Natural killer cell (primary cell): ENCODE results near the gene MCF2L. TPM values are rescaled to one million over a fixed set of nuclear protein-coding genes. Genes with fewer than 3 reads are reported as not detected.

ENCODE experiments used
- ATAC-seq, 3 donors: fragments of 150-1000 bp in 2 of 3; fragments of 200-7000 bp in 1 of 3; cut with Tn5 transposase; 1 replicate in 1 of 3; 2 replicates in 2 of 3; pipeline ENCODE4 v1.10.0; 2021; ENCODE audit warnings: mild to moderate bottlenecking in 2 of 3, moderate library complexity in 2 of 3
- DNase-seq, 2 donors: peaks; one replicate each; pipeline versions ENCODE4 v3.0.0 to v3.0.0-alpha.2; 2013 to 2021; ENCODE audit warnings: mixed read lengths in 1 of 2
- H3K27ac ChIP-seq: one replicate; pipeline ENCODE4 v1.5.1; 2013; ENCODE audit warnings: mild to moderate bottlenecking, low read length
- H3K27me3 ChIP-seq: one replicate; pipeline ENCODE4 v1.6.1; 2013; ENCODE audit warnings: low read length; ENCODE audit not compliant: control insufficient read depth, insufficient read depth
- H3K36me3 ChIP-seq: one replicate; pipeline ENCODE4 v1.6.1; 2013; ENCODE audit warnings: low read length; ENCODE audit not compliant: control insufficient read depth, insufficient read depth
- H3K4me1 ChIP-seq: one replicate; pipeline ENCODE4 v1.6.1; 2013; ENCODE audit warnings: low read length; ENCODE audit not compliant: control insufficient read depth, insufficient read depth
- H3K4me3 ChIP-seq: one replicate; pipeline ENCODE4 v1.5.1; 2013; ENCODE audit warnings: low read length
- H3K9me3 ChIP-seq: one replicate; pipeline ENCODE4 v1.6.1; 2013; ENCODE audit warnings: low read length; ENCODE audit not compliant: control insufficient read depth, insufficient read depth
- H3K27ac Mint-ChIP-seq, 2 donors: one replicate each; pipeline ENCODE4 v1.8.0; 2022; ENCODE audit warnings: mild to moderate bottlenecking in 2 of 2, mixed read lengths in 2 of 2, moderate library complexity in 1 of 2
- H3K27me3 Mint-ChIP-seq, 2 donors: one replicate each; pipeline ENCODE4 v1.8.0; 2022; ENCODE audit warnings: low read depth in 2 of 2, mixed read lengths in 2 of 2
- H3K36me3 Mint-ChIP-seq: one replicate; pipeline ENCODE4 v1.8.0; 2022; ENCODE audit warnings: mixed read lengths
- H3K4me1 Mint-ChIP-seq, 2 donors: one replicate each; pipeline ENCODE4 v1.8.0; 2022; ENCODE audit warnings: mixed read lengths in 2 of 2
- H3K4me3 Mint-ChIP-seq: one replicate; pipeline ENCODE4 v1.8.0; 2022; ENCODE audit warnings: mild to moderate bottlenecking, moderate library complexity, mixed read lengths
- H3K9me3 Mint-ChIP-seq, 2 donors: one replicate each; pipeline ENCODE4 v1.8.0; 2022; ENCODE audit warnings: mixed read lengths in 2 of 2
- WGBS: methylation state at CpG from one replicate; pipeline ENCODE4 v1.1.7; 2013; ENCODE audit warnings: missing lambda C conversion rate; ENCODE audit not compliant: insufficient coverage; 5-methylcytosine and 5-hydroxymethylcytosine counted together
- intact Hi-C: fragments of 100-400 bp; cut with micrococcal nuclease; formaldehyde crosslinking; loops from one replicate; pipeline ENCODE4 v1.14.2; 2022
- total RNA-seq, 4 donors: library from RNA; stranded (reverse); fragments of 120-200 nt in 1 of 4; gene quantifications; one replicate each; pipeline versions ENCODE4 v1.2.3 to v1.2.4, GENCODE V29; 2013 to 2022
- TF ChIP-seq, protein P1 (sequence below): fragments of 200-600 bp; IDR thresholded peaks from one replicate; pipeline ENCODE4 v1.8.0; 2022; ENCODE audit warnings: antibody characterized with exemption

The MCF2L gene
- total RNA-seq, 3 donors from 2014 or later (not counting 1 experiment from before 2014, with no cell fraction given): 1.7 to 3.0 (median 3.0) TPM

DNA sequence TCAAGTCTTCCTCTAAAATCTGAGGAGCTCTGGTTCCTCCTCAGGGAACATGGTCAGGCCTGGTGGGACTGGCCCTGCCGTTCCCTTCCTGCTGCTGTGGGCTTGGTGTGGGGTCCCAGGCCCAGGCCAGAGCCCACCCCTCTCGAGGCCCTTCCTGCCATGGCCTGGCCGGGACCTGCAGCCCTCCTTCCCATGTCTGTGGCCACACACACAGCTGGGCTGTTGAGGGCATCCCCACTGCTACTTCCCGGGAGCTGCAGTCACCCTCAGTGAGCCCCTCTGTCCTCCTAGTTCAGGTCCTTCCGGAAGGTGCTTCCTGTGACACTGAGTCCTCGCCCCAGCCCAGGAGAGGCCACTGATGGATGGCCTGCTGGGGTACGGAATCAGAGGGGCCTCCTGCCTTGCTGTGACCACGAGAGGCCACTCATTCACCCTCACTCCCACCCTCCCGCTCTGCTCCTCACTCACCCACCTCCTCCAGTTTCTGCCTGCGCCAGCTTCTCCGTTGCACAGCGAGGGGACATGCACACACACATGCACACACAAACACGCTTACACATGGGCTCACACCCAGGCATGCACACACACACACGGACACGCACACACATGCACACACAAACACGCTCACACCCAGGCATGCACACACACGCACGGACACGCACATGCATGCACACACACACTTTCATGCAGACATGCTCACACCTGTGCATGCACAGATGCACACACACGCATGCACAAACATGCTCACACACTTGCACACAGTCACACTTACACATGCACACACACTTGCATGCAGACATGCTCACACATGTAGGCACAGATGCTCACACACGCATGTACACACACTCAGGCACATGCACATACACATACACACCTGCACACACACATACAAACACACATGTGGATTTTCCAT is 7.3 kb upstream of the MCF2L start:
- Mint-ChIP-seq H3K4me1 (peaks cover 0 to 10% of the 10 kb centered on the region in 2 donors), H3K36me3 (no peaks in the 10 kb centered on the region), H3K4me3 (no peak overlapping the region), H3K9me3 (no peaks in the 10 kb centered on the region), H3K27me3 (peaks cover 0 to 3% of the 10 kb centered on the region in 2 donors), H3K27ac (no peak overlapping the region)
- TF ChIP-seq, protein P1, sequence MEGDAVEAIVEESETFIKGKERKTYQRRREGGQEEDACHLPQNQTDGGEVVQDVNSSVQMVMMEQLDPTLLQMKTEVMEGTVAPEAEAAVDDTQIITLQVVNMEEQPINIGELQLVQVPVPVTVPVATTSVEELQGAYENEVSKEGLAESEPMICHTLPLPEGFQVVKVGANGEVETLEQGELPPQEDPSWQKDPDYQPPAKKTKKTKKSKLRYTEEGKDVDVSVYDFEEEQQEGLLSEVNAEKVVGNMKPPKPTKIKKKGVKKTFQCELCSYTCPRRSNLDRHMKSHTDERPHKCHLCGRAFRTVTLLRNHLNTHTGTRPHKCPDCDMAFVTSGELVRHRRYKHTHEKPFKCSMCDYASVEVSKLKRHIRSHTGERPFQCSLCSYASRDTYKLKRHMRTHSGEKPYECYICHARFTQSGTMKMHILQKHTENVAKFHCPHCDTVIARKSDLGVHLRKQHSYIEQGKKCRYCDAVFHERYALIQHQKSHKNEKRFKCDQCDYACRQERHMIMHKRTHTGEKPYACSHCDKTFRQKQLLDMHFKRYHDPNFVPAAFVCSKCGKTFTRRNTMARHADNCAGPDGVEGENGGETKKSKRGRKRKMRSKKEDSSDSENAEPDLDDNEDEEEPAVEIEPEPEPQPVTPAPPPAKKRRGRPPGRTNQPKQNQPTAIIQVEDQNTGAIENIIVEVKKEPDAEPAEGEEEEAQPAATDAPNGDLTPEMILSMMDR: no peak
- DNase-seq (no peak), ATAC-seq (no peak)
- Histone ChIP-seq H3K27me3 (no peaks in the 10 kb centered on the region), H3K4me1 (no peaks in the 10 kb centered on the region), H3K27ac (no peak overlapping the region), H3K9me3 (no peaks in the 10 kb centered on the region), H3K4me3 (no peak overlapping the region), H3K36me3 (no peaks in the 10 kb centered on the region)
- WGBS: 86% methylated on average over 21 of the region's 21 CpGs
- intact Hi-C loops: no loop called here

DNA sequence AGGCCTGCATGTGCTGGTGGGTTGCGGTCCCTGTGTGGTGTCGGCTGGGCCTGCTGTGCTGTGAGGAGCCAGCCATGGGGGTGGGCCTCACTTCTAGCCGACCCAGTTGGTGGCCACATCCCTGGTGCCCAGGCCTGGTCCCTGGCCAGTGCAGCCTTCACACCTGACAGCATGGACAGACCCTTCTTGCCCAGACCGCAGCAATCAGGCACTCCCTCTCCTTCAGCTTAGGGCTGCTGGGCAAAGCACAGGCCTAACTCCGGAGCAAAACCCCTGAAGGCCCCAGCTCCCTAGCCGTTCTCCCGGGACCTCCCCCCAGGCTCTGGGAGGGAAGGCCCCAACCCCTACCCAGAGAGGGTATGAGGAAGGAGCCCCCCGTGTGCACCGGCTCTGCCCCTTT is 6.6 kb upstream of the MCF2L start:
- no peak overlapping the region for H3K27ac ChIP-seq
- TF ChIP-seq, protein P1: no peak
- H3K36me3 ChIP-seq: no peaks in the 10 kb centered on the region
- ATAC-seq (no peak), DNase-seq (no peak)
- intact Hi-C loops: no loop called here
- no peaks in the 10 kb centered on the region for H3K9me3 ChIP-seq
- no peaks in the 10 kb centered on the region for H3K9me3 Mint-ChIP-seq
- no peak overlapping the region for H3K4me3 ChIP-seq
- no peaks in the 10 kb centered on the region for H3K4me1 ChIP-seq
- WGBS: 85% methylated on average over 9 of the region's 9 CpGs
- peaks cover 0 to 12% of the 10 kb centered on the region in 2 donors for H3K4me1 Mint-ChIP-seq
- H3K27me3 ChIP-seq: no peaks in the 10 kb centered on the region
- H3K36me3 Mint-ChIP-seq: no peaks in the 10 kb centered on the region
- H3K4me3 Mint-ChIP-seq: no peak overlapping the region
- no peak overlapping the region for H3K27ac Mint-ChIP-seq
- peaks cover 0 to 3% of the 10 kb centered on the region in 2 donors for H3K27me3 Mint-ChIP-seq

DNA sequence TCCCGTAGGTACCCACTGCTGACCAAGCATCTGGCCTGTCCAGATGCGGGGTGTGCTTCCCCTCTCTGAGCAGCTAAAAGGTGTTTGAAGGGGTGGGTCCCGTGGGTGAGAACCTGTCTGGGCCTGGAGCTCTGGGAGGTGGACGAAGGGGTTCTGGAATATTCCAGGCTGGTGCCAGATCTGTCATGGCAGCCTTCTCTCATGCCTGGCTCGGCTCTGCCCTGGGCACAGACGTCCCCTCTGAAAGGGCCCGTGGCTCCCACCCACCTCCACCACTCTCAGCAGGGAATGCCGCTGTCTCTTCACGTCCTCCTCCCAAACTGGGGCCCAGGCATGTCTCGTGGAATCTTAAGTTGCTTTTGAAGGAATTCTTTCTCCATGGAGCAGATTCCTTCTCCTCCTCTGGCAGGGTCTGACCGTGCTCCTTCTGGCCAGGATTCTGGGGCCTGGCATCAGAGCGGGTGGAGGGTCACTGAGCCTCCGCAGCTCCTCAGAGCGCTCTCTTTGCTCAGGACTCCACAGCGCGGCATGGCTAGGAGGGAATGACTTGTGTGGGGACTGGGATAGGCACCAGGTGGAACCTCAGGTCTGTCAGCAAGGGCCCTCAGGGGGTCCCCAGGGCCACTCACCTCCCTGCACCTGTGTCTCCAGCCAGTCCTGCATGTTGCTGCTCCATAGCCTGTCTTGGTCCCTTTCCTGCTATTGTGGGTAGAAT is 5.9 kb upstream of the MCF2L start:
- Histone ChIP-seq H3K27me3 (no peaks in the 10 kb centered on the region), H3K27ac (no peak overlapping the region), H3K9me3 (no peaks in the 10 kb centered on the region), H3K4me3 (no peak overlapping the region), H3K36me3 (no peaks in the 10 kb centered on the region), H3K4me1 (peaks cover 1% of the 10 kb centered on the region)
- 84% methylated on average over 16 of the region's 16 CpGs for WGBS
- Mint-ChIP-seq H3K27me3 (peaks cover 0 to 3% of the 10 kb centered on the region in 2 donors), H3K9me3 (no peaks in the 10 kb centered on the region), H3K4me1 (peaks cover 0 to 12% of the 10 kb centered on the region in 2 donors), H3K36me3 (no peaks in the 10 kb centered on the region), H3K4me3 (no peak overlapping the region), H3K27ac (no peak overlapping the region)
- TF ChIP-seq, protein P1: no peak
- DNase-seq (no peak), ATAC-seq (no peak)
- intact Hi-C loops: no loop called here
